Prostate gland (tissue), 2 donors: ENCODE data around the gene SGSH.

Source experiments
- CTCF ChIP-seq, 4 experiments: fragments of 200-600 bp in 2 of 4; fragments of 450-650 bp in 2 of 4; sonication (generic) in 2 of 4; IDR thresholded peaks; 1 replicate in 3 of 4; 2 replicates in 1 of 4; pipeline ENCODE4 v1.5.1; 2016 to 2019; ENCODE audit warnings: antibody characterized with exemption in 4 of 4, mild to moderate bottlenecking in 2 of 4, moderate library complexity in 2 of 4
- POLR2AphosphoS5 ChIP-seq: sonication (generic); formaldehyde crosslinking; IDR thresholded peaks from one replicate; pipeline ENCODE4 v1.6.1; 2017; ENCODE audit warnings: antibody characterized with exemption

DNA sequence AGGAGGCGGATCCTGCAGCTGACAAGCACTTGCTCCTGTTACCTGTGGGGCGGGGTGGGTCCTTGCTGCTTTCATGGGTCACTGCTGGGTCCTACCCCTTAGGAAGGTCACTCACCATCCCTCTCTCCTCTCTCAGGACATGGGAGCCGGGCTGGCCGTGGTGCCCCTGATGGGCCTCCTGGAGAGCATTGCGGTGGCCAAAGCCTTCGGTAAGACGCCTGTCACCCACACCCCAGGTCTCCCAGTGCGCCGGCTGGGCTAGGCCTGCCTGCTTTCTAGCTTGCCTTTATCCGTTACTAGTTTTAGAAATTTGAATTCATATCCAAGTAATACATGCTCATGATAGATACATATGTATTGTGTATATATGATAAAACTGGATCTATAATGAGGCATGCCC lies 17.3 kb upstream of the SGSH start:
- TF ChIP-seq CTCF (IDR thresholded peaks at IDR 0.05) (no peak), POLR2AphosphoS5 (no peak)
